ENCODE results near the gene BDP1.
"Not testable (repeated sequence)": the region's sequence is repeated elsewhere in the genome, so short reads cannot be mapped to it uniquely, and the experiment has no call there.

BDP1 gene

DNA sequence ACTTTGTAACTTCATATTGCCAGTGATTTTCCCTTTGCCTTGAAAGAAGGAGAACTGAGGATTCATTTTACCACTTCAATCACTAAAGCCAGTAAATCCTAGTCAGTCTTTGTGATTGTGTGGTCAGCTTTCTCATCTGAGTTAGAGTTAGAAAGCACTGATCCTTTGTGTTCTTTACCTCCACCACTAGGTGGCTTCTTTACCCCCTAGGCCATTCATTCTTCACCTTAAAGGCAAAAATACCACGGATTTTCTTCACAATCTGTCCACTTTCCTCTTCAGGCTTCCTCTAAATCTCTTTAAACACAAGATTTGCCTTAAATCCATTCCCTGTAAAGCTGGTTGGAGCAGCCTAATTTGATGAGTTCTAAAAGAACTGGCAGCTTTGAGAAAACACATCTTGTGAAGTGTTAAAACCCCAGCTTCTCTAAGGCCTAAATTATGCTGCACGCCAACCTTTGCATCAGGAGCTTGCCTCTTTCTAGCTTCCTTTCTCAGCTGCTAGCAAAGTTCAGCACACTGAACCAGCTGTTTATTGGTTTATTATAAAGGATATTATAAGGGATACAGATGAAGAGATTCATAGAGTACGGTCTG, 20.4 kb downstream of the BDP1 start:
- no peak for DNase-seq

GRCh38 chr5:71481441-71481840, 26.0 kb downstream of the BDP1 start:
- no peak for DNase-seq

GRCh38 chr5:71482132-71482531, 26.7 kb downstream of the BDP1 start:
- DNase-seq: no peak

GRCh38 chr5:71483355-71483754, 27.9 kb downstream of the BDP1 start:
- DNase-seq: no peak

- no peak for DNase-seq
Observed at GRCh38 chr5:71492817-71493615, 37.6 kb downstream of the BDP1 start.

DNA sequence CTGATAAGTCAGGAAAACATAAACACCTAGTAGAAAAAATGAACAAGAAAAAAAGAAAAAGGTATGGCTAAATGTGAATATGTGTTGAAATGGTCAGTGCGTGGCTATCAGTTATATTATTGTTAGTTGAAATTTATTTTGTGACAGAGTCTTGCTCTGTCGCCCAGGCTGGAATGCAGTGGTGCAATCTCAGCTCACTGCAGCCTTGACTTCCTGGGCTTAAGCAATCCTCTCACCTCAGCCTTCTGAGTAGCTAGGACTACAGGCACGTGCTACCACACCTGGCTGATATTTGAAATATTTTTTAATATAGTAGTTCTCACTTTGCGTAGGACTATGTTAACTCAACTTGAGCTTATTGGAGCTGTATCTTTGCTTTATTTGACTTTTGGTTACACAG, 38.8 kb downstream of the BDP1 start:
- not testable (repeated sequence) for DNase-seq

GRCh38 chr5:71498756-71499155, 43.3 kb downstream of the BDP1 start:
- DNase-seq: not testable (repeated sequence)

GRCh38 chr5:71503536-71503935, 48.1 kb downstream of the BDP1 start:
- no peak for DNase-seq

GRCh38 chr5:71522151-71522550, 66.7 kb downstream of the BDP1 start:
- DNase-seq: no peak

- not testable (repeated sequence) for DNase-seq
Observed at GRCh38 chr5:71525611-71526010, 70.2 kb downstream of the BDP1 start.

GRCh38 chr5:71528206-71528605, 72.8 kb downstream of the BDP1 start:
- DNase-seq: no peak

- DNase-seq: no peak
Observed at GRCh38 chr5:71529682-71530081, 74.2 kb downstream of the BDP1 start.

GRCh38 chr5:71533142-71533541, 77.7 kb downstream of the BDP1 start:
- no peak for DNase-seq

DNA sequence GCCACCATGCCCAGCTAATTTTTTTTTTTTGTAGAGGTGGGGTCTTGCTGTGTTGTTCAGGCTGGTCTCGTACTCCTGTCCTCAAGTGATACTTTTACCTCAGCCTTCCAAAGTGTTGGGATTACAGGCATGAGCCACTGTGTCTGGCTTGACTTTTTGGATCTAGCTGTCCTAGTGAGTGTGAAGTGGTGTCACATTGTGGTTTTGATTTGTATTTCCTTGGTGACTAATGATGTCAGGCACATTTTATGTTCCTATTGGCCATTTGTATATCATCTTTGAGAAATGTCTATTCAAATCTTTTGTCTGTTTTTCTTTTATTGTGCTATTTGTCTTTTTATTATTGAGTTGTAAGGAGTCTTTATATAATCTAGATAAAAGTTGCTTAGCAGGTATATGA, 78.2 kb downstream of the BDP1 start:
- no peak for DNase-seq

DNA sequence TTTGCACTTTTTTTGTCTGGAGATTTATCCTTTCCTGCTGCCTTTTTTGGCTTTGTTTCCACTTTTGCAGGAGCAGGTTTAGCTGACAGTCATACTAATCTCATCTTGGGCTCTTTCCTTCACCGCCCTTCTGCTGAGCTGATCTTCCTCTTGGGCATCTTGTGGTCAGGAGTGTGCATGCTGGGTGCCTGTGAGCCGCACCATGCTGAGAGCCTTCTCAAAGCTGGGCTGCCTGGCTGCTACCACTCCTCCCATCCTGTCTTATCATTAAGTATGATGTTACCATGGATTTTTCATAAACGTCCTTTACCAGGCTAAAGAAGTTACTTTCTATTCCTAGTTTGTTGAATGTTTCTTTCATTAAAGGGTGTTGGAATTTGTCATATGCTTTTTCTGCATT, 82.2 kb downstream of the BDP1 start:
- no peak for DNase-seq

DNA sequence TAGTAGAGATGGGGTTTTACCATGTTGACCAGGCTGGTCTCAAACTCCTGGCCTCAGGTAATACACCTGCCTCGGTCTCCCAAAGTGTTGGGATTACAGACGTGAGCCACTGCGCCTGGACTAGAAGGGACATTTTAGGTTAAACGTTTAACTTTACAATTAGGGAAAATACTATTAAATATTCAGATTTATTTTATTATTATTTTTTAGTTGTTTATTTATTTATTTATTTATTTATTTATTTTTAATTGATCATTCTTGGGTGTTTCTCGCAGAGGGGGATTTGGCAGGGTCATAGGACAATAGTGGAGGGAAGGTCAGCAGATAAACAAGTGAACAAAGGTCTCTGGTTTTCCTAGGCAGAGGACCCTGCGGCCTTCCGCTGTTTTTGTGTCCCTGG, 95.4 kb downstream of the BDP1 start:
- DNase-seq: not testable (repeated sequence)

DNA sequence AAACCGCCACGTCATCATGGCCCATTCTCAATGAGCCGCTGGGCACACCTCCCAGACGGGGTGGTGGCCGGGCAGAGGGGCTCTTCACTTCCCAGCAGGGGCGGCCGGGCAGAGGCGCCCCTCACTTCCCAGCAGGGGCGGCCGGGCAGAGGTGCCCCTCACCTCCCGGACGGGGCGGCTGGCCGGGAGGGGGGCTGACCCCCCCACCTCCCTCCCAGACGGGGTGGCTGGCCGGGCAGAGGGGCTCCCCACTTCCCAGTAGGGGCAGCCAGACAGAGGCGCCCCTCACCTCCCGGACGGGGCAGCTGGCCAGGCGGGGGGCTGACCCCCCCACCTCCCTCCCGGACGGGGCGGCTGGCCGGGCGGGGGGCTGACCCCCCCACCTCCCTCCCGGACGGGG, 96.1 kb downstream of the BDP1 start:
- not testable (repeated sequence) for DNase-seq

DNA sequence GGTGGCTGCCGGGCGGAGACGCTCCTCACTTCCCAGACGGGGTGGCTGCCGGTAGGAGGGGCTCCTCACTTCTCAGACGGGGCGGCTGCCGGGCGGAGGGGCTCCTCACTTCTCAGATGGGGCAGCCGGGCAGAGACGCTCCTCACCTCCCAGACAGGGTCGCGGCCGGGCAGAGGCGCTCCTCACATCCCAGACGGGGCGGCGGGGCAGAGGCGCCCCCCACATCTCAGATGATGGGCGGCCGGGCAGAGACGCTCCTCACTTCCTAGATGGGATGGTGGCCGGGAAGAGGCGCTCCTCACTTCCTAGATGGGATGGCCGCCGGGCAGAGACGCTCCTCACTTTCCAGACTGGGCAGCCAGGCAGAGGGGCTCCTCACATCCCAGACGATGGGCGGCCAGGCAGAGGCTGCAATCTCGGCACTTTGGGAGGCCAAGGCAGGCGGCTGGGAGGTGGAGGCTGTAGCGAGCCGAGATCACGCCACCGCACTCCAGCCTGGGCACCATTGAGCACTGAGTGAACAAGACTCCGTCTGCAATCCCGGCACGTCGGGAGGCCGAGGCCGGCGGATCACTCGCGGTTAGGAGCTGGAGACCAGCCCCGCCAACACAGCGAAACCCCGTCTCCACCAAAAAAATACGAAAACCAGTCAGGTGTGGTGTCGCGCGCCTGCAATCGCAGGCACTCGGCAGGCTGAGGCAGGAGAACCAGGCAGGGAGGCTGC, 96.7 kb downstream of the BDP1 start:
- not testable (repeated sequence) for DNase-seq

DNA sequence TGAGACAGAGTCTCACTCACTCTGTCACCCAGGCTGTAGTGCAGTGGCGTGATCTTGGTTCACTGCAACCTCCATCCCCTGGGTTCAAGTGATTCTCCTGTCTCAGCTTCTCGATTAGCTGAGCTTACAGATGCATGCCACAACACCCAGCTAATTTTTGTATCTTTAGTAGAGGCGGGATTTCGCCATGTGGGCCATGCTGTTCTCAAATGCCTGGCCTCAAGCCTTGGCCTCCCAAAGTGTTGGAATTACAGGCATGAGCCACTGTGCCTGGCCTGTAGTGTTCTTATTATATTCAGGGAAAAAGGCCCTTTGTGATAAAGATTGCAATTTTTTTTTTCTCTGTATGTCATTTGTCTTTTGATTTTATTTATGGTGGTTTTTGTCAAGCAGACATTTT, 107.7 kb downstream of the BDP1 start:
- DNase-seq: no peak

DNA sequence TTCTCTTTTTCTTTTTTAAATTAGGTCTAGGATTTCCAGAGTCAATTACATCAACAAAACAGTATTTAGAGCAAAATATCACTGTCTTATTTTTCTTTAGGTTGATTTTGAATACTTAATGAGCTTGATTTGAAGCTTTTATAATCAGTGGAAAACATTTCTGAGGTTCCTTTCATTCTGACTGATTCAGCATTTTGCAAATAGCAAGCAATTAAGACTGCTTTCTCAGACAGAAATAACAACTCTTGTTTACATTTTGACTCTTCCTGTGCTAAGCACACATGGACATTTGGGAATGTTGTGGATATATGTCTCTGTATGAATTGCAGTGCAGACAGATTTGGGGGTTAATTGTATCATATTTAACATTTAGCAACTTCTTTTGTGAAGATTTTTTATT, 109.4 kb downstream of the BDP1 start:
- DNase-seq: no peak

- no peak for DNase-seq
Observed at GRCh38 chr5:71569748-71570509, 114.5 kb downstream of the BDP1 start.

DNA sequence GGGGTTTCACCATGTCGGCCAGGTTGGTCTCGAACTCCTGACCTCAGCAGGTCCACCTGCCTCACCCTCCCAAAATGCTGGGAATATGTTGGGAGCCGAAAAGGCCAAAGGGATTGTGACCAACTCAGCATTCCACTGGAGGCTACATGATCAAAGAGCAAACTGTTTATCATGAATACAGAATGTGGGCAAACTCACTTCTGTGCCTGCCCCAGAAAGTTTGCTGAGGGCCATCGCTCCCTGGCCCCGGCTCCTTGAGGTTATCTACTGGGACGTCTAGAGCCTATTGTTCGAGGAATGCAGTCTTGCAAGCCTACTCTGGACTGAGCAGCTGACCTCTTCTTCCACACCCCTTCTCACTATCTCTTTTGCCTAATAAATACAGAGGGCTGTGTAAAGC, 116.4 kb downstream of the BDP1 start:
- not testable (repeated sequence) for DNase-seq

DNA sequence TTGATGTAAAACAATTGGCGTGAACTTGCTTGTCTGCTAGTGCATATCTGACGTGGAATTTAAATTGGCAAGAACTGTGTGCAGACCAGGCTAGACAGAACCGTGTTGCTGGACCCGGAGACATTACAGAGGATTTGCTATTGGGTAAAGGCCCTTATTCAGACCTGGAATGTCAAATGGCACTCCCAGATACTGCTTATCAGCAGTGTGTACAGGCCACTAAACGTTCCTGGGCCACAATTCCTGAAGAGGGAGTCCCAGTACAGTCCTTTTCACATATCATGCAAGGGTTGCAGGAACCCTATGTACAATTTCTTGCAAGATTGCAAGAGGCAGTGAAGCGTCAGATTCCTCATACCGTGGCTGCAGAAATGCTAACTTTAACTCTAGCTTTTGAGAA, 118.1 kb downstream of the BDP1 start:
- DNase-seq: no peak
